HCT116 (cell line): ENCODE measurements around the gene TYRP1. TPM values are rescaled to one million over a fixed set of nuclear protein-coding genes. Genes with fewer than 3 reads are reported as not detected.

Experiments
- ATAC-seq: fragments of 200-7000 bp; cut with Tn5 transposase; 2 replicates; pipeline ENCODE4 v1.9.1; 2020; ENCODE audit warnings: mild to moderate bottlenecking, moderate library complexity
- BruUV-seq: library from RNA; stranded (reverse); fragments of 400-500 nt; replicated peaks from 2 replicates; lab custom pipeline; 2021; lab: Mats Ljungman, UMichigan
- CTCF ChIA-PET: fragments of 300-600 bp; sonication (Branson Sonifier 250); formaldehyde crosslinking; loops from one replicate; lab custom pipeline; 2021; ENCODE audit warnings: antibody characterized with exemption; lab: Charles Lee
- POLR2A ChIA-PET: fragments of 300-600, 350-600 bp; sonication (Branson Sonifier 250); formaldehyde crosslinking; loops from one replicate; lab custom pipeline; 2021; ENCODE audit warnings: antibody characterized with exemption; lab: Charles Lee
- RAD21 ChIA-PET, 2 experiments: fragments of 300-600 bp; sonication (Branson Sonifier 250); formaldehyde crosslinking; loops; one replicate each; lab custom pipeline; 2023; ENCODE audit warnings: low total read pairs in 2 of 2; ENCODE audit not compliant: uncharacterized antibody in 2 of 2, unreplicated experiment in 2 of 2, low non-redundant PET in 1 of 2; lab: Charles Lee
- DNase-seq: peaks from one replicate; pipeline ENCODE4 v3.0.0-alpha.2; 2010; ENCODE audit warnings: low read depth, low spot score
- H2AFZ ChIP-seq: fragments of 200-600 bp; shearing (Covaris generic), sonication (generic); 2 replicates; pipeline ENCODE4 v1.6.1; 2017; ENCODE audit warnings: low read depth, mixed run types, mixed read lengths, antibody characterized with exemption, low read length; ENCODE audit not compliant: poor library complexity, severe bottlenecking
- H3K27ac ChIP-seq: 2 replicates; pipeline ENCODE4 v1.5.1; 2012; ENCODE audit warnings: low read depth, low read length
- H3K27me3 ChIP-seq: fragments of 200-600 bp; sonication (generic); 2 replicates; pipeline ENCODE4 v1.6.1; 2016; ENCODE audit warnings: mixed run types, low read length, mixed read lengths; ENCODE audit not compliant: insufficient read depth
- H3K36me3 ChIP-seq, 2 experiments: fragments of 200-500 bp in 1 of 2; fragments of 200-600 bp in 1 of 2; sonication (Bioruptor generic) in 1 of 2; sonication (generic) in 1 of 2; 2 replicates each; pipeline versions ENCODE4 v1.5.1 to v1.6.1; 2014 to 2016; ENCODE audit warnings: low read length in 2 of 2, inconsistent platforms in 1 of 2, mixed read lengths in 1 of 2, mixed run types in 1 of 2; ENCODE audit not compliant: insufficient read depth in 2 of 2, control insufficient read depth in 1 of 2
- H3K4me1 ChIP-seq, 2 experiments: fragments of 200-600 bp in 1 of 2; sonication (generic) in 1 of 2; 2 replicates each; pipeline versions ENCODE4 v1.5.1 to v1.6.1; 2012 to 2017; ENCODE audit warnings: low read length in 2 of 2, inconsistent platforms in 1 of 2, mild to moderate bottlenecking in 1 of 2, mixed read lengths in 1 of 2, mixed run types in 1 of 2, moderate library complexity in 1 of 2; ENCODE audit not compliant: insufficient read depth in 2 of 2, control insufficient read depth in 1 of 2
- H3K4me2 ChIP-seq: fragments of 200-600 bp; sonication (generic); 2 replicates; pipeline ENCODE4 v1.6.1; 2017; ENCODE audit warnings: mixed run types, low read length, mixed read lengths
- H3K4me3 ChIP-seq, 2 experiments: fragments of 200-600 bp in 1 of 2; sonication (generic) in 1 of 2; replicated peaks in 1 of 2; 2 replicates each; pipeline ENCODE4 v1.5.1; 2011 to 2016; ENCODE audit warnings: low read length in 2 of 2, control low read depth in 1 of 2, low read depth in 1 of 2, mild to moderate bottlenecking in 1 of 2, mixed read lengths in 1 of 2, mixed run types in 1 of 2
- H3K79me2 ChIP-seq: fragments of 200-600 bp; sonication (generic); 2 replicates; pipeline ENCODE4 v1.6.1; 2017; ENCODE audit warnings: mild to moderate bottlenecking, mixed run types, low read length, moderate library complexity, mixed read lengths; ENCODE audit not compliant: insufficient read depth
- H3K9ac ChIP-seq: fragments of 200-600 bp; sonication (generic); 2 replicates; pipeline ENCODE4 v1.6.1; 2016; ENCODE audit warnings: low read length, mixed read lengths
- H3K9me2 ChIP-seq: fragments of 200-600 bp; sonication (generic), shearing (Covaris generic); 2 replicates; pipeline ENCODE4 v1.6.1; 2017; ENCODE audit warnings: mixed run types, mild to moderate bottlenecking, moderate library complexity; ENCODE audit not compliant: insufficient read depth
- H3K9me3 ChIP-seq, 2 experiments: fragments of 200-500 bp in 1 of 2; fragments of 200-600 bp in 1 of 2; sonication (Bioruptor generic) in 1 of 2; sonication (generic) in 1 of 2; 2 replicates each; pipeline ENCODE4 v1.6.1; 2014 to 2017; ENCODE audit warnings: low read length in 2 of 2, mixed read lengths in 2 of 2, inconsistent platforms in 1 of 2, low read depth in 1 of 2, mild to moderate bottlenecking in 1 of 2, mixed run types in 1 of 2, moderate library complexity in 1 of 2; ENCODE audit not compliant: control insufficient read depth in 1 of 2, insufficient read depth in 1 of 2
- H4K20me1 ChIP-seq: fragments of 200-600 bp; sonication (generic), shearing (Covaris generic); 2 replicates; pipeline ENCODE4 v1.6.1; 2017; ENCODE audit warnings: mixed run types, mild to moderate bottlenecking, moderate library complexity; ENCODE audit not compliant: insufficient read depth
- CBX3 ChIP-seq: IDR thresholded peaks from 2 replicates; pipeline ENCODE4 v1.6.1; 2012; ENCODE audit warnings: low read depth
- EGR1 ChIP-seq: IDR thresholded peaks from 2 replicates; pipeline ENCODE4 v1.6.1; 2012; ENCODE audit warnings: low read depth
- POLR2A ChIP-seq: IDR thresholded peaks from 2 replicates; pipeline ENCODE4 v1.7.0; 2011; ENCODE audit warnings: borderline replicate concordance; ENCODE audit not compliant: insufficient read depth, insufficient read length; ENCODE audit errors: extremely low read depth
- SIN3A ChIP-seq: IDR thresholded peaks from 2 replicates; pipeline ENCODE4 v1.6.1; 2012; ENCODE audit warnings: low read depth
- SRF ChIP-seq: IDR thresholded peaks from 2 replicates; pipeline ENCODE4 v1.6.1; 2012; ENCODE audit warnings: low read depth
- TCF7L2 ChIP-seq: IDR thresholded peaks from 2 replicates; pipeline ENCODE4 v1.7.0; 2011; ENCODE audit warnings: borderline replicate concordance, inconsistent platforms; ENCODE audit not compliant: insufficient read depth, insufficient read length; ENCODE audit errors: extremely low read depth
- ZFX ChIP-seq: fragments of 450-650 bp; IDR thresholded peaks from 2 replicates; pipeline ENCODE4 v1.6.1; 2017
- ZNF274 ChIP-seq: fragments of 200-500 bp; sonication (Bioruptor generic); IDR thresholded peaks from 2 replicates; pipeline ENCODE4 v1.6.1; 2014; ENCODE audit warnings: mild to moderate bottlenecking, low read depth, low read length, inconsistent platforms
- intact Hi-C: fragments of 100-400 bp; cut with micrococcal nuclease; formaldehyde crosslinking; loops from 2 replicates; pipeline ENCODE4 v1.10.0; 2022
- total RNA-seq: library from RNA; stranded (reverse); gene quantifications from one replicate; pipeline ENCODE4 v1.2.1, GENCODE V29; 2021; ENCODE audit not compliant: unreplicated experiment
- TF ChIP-seq, protein P1 (sequence below), 3 experiments: fragments of 200-600 bp in 1 of 3; sonication (generic) in 1 of 3; IDR thresholded peaks in 2 of 3; conservative IDR thresholded peaks in 1 of 3; 2 replicates each; pipeline ENCODE4 v1.5.1; 2012 to 2017; ENCODE audit warnings: low read depth in 2 of 3, low read length in 2 of 3, antibody characterized with exemption in 1 of 3, borderline replicate concordance in 1 of 3, control low read depth in 1 of 3, mild to moderate bottlenecking in 1 of 3, mixed read lengths in 1 of 3, mixed run types in 1 of 3, moderate library complexity in 1 of 3; ENCODE audit not compliant: insufficient read depth in 1 of 3
- TF ChIP-seq, protein P2 (sequence below): IDR thresholded peaks from 2 replicates; pipeline ENCODE4 v1.6.1; 2011; ENCODE audit warnings: mild to moderate bottlenecking, low read length, moderate library complexity; ENCODE audit not compliant: insufficient replicate concordance; ENCODE audit errors: extremely low read depth
- TF ChIP-seq, protein P3 (sequence below): IDR thresholded peaks from 2 replicates; pipeline ENCODE4 v1.6.1; 2012
- TF ChIP-seq, protein P4 (sequence below): IDR thresholded peaks from 2 replicates; pipeline ENCODE4 v1.6.1; 2012
- TF ChIP-seq, protein P5 (sequence below): IDR thresholded peaks from 2 replicates; pipeline ENCODE4 v1.6.1; 2012; ENCODE audit warnings: low read depth

The TYRP1 gene
- total RNA-seq, 1 experiment from 2014 or later = not detected

DNA sequence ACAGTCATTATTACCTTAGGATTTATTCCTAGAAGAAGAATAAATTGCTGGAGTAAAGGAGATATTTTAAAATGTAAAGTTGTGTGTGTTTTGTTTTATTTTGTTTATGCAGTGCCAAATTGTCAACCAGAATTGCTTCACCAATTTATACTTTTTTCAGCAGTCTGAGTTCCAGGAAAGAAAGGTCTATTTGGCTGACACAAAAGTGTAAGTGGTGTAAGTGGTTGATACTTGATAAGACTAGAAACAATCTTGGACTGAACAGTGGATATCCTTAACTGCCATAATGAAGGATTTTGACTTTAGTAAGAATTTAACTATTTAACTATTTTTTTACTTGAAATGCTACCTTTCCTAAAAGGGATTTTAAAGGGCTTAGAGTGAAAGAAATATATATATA, 37.7 kb downstream of the TYRP1 start:
- Histone ChIP-seq H3K9me2 (no peaks in the 10 kb centered on the region; the same call in 1 of the 2 replicates), H3K36me3 (no peaks in the 10 kb centered on the region), H4K20me1 (no peaks in the 10 kb centered on the region), H3K9me3 (no peaks in the 10 kb centered on the region), H3K4me1 (no peaks in the 10 kb centered on the region), H3K9ac (no peak overlapping the region), H3K27me3 (no peaks in the 10 kb centered on the region), H3K4me3 (no peak overlapping the region), H3K27ac (no peak overlapping the region), H3K4me2 (no peak overlapping the region), H3K79me2 (no peaks in the 10 kb centered on the region), H2AFZ (no peak overlapping the region)
- CTCF ChIA-PET = no interaction called here
- DNase-seq (no peak), ATAC-seq (no peak)
- intact Hi-C loops = no loop called here
- RAD21 ChIA-PET = no interaction called here
- POLR2A ChIA-PET = interaction anchor here (1.2 kb wide), 1 partner anchor 45 kb away, joined by 3 read pairs; no protein-coding TSS in a partner anchor
- TF ChIP-seq, protein P1, sequence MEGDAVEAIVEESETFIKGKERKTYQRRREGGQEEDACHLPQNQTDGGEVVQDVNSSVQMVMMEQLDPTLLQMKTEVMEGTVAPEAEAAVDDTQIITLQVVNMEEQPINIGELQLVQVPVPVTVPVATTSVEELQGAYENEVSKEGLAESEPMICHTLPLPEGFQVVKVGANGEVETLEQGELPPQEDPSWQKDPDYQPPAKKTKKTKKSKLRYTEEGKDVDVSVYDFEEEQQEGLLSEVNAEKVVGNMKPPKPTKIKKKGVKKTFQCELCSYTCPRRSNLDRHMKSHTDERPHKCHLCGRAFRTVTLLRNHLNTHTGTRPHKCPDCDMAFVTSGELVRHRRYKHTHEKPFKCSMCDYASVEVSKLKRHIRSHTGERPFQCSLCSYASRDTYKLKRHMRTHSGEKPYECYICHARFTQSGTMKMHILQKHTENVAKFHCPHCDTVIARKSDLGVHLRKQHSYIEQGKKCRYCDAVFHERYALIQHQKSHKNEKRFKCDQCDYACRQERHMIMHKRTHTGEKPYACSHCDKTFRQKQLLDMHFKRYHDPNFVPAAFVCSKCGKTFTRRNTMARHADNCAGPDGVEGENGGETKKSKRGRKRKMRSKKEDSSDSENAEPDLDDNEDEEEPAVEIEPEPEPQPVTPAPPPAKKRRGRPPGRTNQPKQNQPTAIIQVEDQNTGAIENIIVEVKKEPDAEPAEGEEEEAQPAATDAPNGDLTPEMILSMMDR (IDR thresholded peaks at IDR 0.05 in 2 of 3, conservative IDR thresholded peaks at IDR 0.05 in 1 of 3; ENCODE audit: borderline replicate concordance in 1 of 3, insufficient read depth in 1 of 3, low read depth in 2 of 3, low read length in 2 of 3) = no peak
- TF ChIP-seq, protein P2, sequence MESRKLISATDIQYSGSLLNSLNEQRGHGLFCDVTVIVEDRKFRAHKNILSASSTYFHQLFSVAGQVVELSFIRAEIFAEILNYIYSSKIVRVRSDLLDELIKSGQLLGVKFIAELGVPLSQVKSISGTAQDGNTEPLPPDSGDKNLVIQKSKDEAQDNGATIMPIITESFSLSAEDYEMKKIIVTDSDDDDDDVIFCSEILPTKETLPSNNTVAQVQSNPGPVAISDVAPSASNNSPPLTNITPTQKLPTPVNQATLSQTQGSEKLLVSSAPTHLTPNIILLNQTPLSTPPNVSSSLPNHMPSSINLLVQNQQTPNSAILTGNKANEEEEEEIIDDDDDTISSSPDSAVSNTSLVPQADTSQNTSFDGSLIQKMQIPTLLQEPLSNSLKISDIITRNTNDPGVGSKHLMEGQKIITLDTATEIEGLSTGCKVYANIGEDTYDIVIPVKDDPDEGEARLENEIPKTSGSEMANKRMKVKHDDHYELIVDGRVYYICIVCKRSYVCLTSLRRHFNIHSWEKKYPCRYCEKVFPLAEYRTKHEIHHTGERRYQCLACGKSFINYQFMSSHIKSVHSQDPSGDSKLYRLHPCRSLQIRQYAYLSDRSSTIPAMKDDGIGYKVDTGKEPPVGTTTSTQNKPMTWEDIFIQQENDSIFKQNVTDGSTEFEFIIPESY = no peak
- TF ChIP-seq POLR2A = no peak
- TF ChIP-seq SRF = no peak
- TF ChIP-seq ZFX = no peak
- TF ChIP-seq, protein P3, sequence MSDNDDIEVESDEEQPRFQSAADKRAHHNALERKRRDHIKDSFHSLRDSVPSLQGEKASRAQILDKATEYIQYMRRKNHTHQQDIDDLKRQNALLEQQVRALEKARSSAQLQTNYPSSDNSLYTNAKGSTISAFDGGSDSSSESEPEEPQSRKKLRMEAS = no peak
- no peak for TF ChIP-seq CBX3
- TF ChIP-seq ZNF274 = no peak
- TF ChIP-seq TCF7L2 = no peak
- TF ChIP-seq EGR1 = no peak
- TF ChIP-seq, protein P4, sequence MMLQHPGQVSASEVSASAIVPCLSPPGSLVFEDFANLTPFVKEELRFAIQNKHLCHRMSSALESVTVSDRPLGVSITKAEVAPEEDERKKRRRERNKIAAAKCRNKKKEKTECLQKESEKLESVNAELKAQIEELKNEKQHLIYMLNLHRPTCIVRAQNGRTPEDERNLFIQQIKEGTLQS = no peak
- TF ChIP-seq, protein P5, sequence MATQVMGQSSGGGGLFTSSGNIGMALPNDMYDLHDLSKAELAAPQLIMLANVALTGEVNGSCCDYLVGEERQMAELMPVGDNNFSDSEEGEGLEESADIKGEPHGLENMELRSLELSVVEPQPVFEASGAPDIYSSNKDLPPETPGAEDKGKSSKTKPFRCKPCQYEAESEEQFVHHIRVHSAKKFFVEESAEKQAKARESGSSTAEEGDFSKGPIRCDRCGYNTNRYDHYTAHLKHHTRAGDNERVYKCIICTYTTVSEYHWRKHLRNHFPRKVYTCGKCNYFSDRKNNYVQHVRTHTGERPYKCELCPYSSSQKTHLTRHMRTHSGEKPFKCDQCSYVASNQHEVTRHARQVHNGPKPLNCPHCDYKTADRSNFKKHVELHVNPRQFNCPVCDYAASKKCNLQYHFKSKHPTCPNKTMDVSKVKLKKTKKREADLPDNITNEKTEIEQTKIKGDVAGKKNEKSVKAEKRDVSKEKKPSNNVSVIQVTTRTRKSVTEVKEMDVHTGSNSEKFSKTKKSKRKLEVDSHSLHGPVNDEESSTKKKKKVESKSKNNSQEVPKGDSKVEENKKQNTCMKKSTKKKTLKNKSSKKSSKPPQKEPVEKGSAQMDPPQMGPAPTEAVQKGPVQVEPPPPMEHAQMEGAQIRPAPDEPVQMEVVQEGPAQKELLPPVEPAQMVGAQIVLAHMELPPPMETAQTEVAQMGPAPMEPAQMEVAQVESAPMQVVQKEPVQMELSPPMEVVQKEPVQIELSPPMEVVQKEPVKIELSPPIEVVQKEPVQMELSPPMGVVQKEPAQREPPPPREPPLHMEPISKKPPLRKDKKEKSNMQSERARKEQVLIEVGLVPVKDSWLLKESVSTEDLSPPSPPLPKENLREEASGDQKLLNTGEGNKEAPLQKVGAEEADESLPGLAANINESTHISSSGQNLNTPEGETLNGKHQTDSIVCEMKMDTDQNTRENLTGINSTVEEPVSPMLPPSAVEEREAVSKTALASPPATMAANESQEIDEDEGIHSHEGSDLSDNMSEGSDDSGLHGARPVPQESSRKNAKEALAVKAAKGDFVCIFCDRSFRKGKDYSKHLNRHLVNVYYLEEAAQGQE = no peak
- TF ChIP-seq SIN3A = no peak
- no TSS peak for BruUV-seq
